ENCODE data around the gene TNPO1.

TNPO1 gene

GRCh38 chr5:72936893-72937292, 120.4 kb downstream of the TNPO1 start:
- DNase-seq: no peak

- DNase-seq: no peak
These were observed 121.1 kb downstream of the TNPO1 start for GRCh38 chr5:72937517-72938061.

DNA sequence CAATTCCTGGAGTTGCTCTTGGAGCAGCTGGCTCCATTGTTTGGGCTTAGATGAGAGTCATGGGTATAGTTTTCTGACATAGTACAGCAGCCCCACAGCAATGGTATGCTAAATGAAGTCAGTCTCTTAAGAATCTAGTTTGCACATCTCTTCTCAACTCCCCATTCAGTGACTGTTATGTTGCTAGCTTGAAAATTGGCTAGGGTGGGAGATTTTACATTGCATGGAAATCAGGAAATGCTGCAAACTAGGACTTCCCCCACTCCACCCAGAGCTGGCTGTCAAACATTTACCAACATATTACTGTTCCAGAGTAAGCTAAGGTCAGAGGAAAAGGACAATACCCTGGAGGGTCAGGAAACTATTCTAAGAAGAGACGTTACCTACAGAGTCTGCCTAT, 121.7 kb downstream of the TNPO1 start:
- no peak for DNase-seq

DNA sequence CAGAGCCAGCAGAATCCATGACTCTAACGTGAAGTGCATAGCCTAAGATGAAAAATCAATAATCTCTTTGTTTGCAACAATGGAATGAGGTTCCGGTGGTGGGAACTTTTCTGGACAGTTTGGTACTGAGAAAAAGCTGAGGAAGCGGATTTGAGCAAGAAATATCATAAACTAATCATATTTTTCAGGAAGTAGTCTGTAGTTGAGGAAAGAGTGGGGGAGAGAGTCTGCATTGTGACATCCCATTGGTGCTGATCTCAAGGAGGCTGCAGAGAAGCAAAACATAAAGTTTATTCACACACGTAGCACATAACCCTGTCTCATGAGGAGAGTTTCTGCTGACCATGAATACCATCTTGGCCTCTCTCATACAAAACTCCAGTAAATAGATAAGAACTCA, 123.6 kb downstream of the TNPO1 start:
- DNase-seq: no peak

- no peak for DNase-seq
These were observed 126.8 kb downstream of the TNPO1 start for GRCh38 chr5:72943307-72943706.

GRCh38 chr5:72947498-72947897, 131.0 kb downstream of the TNPO1 start:
- no peak for DNase-seq

DNA sequence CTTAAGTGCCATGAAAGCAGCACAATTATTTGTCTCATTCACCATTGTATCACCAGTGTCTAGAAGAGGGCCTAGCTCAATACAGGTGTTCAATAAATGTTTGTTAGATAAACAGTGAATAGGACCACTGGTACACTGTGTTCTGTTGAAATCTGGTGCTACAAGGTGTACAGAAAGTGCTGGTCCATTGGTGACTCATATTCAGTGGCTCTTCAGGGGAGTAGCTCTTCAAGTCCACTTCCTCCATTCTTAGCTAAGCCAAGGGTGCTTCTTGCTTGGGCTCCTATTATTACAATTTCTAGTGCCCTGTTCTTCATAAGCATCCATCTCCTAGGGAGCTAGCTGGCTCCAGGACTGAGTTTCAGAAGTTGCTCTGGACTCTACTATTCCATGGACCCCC, 133.0 kb downstream of the TNPO1 start:
- DNase-seq: no peak

GRCh38 chr5:72951671-72952468, 135.4 kb downstream of the TNPO1 start:
- DNase-seq: no peak

GRCh38 chr5:72954389-72954788, 137.9 kb downstream of the TNPO1 start:
- no peak for DNase-seq

GRCh38 chr5:72955143-72955767, 138.8 kb downstream of the TNPO1 start:
- DNase-seq: no peak

- DNase-seq: peak; percentile 95
These were observed 139.4 kb downstream of the TNPO1 start, which contains the start of gene FCHO2 for GRCh38 chr5:72955768-72956323. FCHO2 (plus strand) TSS chr5:72956041; CDS start chr5:72956097, 56 bp downstream.

DNA sequence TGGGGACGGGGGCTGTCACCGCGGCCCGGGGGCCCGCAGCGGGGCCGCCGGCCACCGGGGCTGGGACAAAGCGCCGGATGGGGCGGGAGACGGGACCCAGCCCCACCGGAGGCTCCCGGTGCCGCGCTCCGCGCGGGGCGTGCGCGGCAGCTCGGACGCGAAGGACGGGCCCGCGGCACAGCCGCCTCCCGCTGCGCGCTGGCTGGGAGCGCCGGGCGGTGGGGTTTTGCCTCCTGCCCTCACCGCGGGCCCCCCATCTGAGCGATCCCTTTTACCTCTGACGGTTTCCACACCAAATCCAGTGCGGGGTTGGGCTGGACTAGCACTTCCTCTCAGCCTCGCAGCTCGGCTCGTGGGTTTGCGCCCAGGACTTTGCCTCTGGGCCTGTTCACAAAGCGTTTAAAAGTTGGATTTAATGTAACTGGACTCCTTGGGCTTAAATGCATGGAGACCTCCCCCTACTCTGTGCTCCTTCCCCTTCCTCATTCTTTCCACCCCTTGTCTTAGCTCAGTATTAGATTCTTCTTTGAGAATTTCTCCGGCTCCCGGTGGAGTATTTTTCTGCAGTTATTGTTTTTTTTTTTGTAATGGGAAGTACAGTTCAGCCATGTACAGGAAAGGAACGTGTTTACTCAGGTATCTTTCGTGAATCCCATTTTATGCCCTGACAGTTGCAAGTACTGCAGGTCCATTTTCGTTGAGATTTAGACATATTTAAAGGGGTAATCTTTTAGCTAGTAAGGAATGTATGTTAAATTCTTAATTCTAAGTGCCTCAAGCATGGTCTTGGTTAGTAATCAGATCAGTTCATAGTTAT, 140.1 kb downstream of the TNPO1 start:
- DNase-seq: peak; percentile 23

GRCh38 chr5:72957337-72957736, 140.9 kb downstream of the TNPO1 start:
- DNase-seq: no peak

- DNase-seq: no peak
These were observed 142.8 kb downstream of the TNPO1 start for GRCh38 chr5:72959257-72959656.

Data from CD4-positive, alpha-beta T cell treated with Interleukin-12 subunit alpha and Interleukin-12 subunit beta, for 1 hour (primary cell).